WI38 (cell line): ENCODE measurements around the gene LMLN.
"Not testable (repeated sequence)": the region's sequence is repeated elsewhere in the genome, so short reads cannot be mapped to it uniquely, and the experiment has no call there.

Source experiments
- H3K4me3 ChIP-seq: 2 replicates; pipeline ENCODE4 v1.5.1; 2011; ENCODE audit warnings: low read depth, mild to moderate bottlenecking, control low read depth, low read length
- CTCF ChIP-seq: IDR thresholded peaks from 2 replicates; pipeline ENCODE4 v1.5.1; 2012; ENCODE audit warnings: low read depth, mild to moderate bottlenecking, control low read depth, low read length

Gene LMLN

DNA sequence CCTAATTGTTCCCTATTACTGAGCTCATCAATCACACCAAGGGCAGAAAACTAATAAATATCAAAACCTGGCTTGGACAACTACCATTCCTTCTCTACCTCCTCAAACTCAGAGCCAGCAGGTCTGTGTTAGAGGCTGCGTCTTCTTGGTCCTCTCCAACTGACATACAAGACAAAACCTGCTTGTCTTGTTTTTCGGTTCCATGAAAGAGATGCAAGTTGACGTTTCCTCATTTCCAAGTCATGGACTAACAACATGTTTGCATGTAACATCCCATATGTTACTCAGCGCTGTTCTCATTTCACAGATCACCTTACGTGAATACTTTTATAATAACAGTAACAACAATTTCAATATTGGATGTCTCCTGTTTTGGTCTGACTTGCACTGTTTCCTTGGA is 110.9 kb downstream of the LMLN start:
- no peak for TF ChIP-seq CTCF
- no peak overlapping the region for H3K4me3 ChIP-seq

GRCh38 chr3:198071602-198072287 is 111.7 kb downstream of the LMLN start:
- H3K4me3 ChIP-seq = no peak overlapping the region
- TF ChIP-seq CTCF = no peak

GRCh38 chr3:198076722-198077308 is 116.8 kb downstream of the LMLN start:
- no peak for TF ChIP-seq CTCF
- H3K4me3 ChIP-seq = no peak overlapping the region

DNA sequence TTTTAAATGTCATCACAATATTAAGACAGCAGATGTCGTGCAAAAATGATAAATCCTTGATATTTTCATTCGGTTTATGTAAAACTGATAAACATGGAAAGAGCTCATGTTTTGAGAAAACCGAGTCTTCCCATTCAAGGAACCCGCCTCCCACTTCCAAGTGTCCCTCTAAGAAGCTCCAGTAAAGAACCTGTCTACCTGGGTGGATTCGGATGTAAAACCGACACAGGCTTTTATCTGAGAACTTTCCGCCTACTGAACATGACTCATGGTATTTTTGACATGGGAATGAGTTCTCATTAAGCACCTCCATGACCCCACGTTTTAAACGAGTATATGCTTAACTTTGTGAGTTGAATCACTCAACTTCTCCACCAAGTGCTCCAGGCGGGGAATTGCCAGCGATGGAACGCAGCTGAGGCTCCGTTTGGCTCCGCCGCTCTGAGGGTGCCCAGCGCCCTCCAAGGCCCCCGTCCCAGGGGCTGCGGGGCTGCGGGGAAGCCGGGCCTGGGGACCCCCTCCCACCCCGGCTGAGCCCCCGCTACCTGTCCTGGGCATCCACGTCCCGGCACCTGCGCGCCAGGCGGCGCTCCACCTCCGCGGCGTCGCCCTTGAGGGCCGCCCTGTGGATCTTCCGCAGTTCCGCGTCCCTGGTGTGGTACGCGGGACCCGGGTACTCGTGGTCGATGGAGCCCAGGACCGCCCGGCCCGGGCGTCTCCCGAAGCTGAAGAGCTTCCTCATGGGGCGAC is 119.9 kb downstream of the LMLN start:
- H3K4me3 ChIP-seq = peak overlapping the region; percentile 56
- no peak for TF ChIP-seq CTCF

GRCh38 chr3:198080521-198081384 is 120.7 kb downstream of the LMLN start:
- peak; percentile 34; the same call in 1 of the 2 replicates for TF ChIP-seq CTCF
- H3K4me3 ChIP-seq = peak overlapping the region; percentile 56

GRCh38 chr3:198081421-198081844 is 121.4 kb downstream of the LMLN start:
- TF ChIP-seq CTCF = no peak
- H3K4me3 ChIP-seq = no peak overlapping the region

GRCh38 chr3:198082226-198082625 is 122.2 kb downstream of the LMLN start:
- H3K4me3 ChIP-seq = not testable (repeated sequence)
